ENCODE results near the gene HCN3.

DNA sequence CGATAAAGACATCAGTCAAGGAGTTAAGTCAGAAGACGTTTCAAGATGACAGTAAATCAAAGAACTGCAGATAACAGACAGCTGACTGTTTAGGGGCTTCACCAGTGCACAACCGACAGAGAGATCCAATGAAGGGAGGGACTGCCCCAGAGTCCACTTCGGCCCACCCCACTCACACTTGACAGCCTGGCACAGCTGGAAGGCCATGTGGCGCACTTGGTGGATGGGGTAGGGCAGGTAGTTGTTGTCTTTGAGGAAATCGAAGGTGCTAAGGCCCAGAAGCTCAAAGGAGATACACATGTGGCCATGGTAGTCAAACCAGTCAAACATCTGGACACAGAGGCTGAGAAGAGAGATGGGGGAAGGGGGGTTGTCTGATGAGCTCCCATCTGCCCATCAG is 10.7 kb upstream of the HCN3 start:
- TF ChIP-seq, protein P1, sequence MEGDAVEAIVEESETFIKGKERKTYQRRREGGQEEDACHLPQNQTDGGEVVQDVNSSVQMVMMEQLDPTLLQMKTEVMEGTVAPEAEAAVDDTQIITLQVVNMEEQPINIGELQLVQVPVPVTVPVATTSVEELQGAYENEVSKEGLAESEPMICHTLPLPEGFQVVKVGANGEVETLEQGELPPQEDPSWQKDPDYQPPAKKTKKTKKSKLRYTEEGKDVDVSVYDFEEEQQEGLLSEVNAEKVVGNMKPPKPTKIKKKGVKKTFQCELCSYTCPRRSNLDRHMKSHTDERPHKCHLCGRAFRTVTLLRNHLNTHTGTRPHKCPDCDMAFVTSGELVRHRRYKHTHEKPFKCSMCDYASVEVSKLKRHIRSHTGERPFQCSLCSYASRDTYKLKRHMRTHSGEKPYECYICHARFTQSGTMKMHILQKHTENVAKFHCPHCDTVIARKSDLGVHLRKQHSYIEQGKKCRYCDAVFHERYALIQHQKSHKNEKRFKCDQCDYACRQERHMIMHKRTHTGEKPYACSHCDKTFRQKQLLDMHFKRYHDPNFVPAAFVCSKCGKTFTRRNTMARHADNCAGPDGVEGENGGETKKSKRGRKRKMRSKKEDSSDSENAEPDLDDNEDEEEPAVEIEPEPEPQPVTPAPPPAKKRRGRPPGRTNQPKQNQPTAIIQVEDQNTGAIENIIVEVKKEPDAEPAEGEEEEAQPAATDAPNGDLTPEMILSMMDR (conservative IDR thresholded peaks at IDR 0.05; ENCODE audit: low read length), result no peak
- TF ChIP-seq EZH2phosphoT487 (IDR thresholded peaks at IDR 0.05; ENCODE audit: borderline replicate concordance), result no peak

All from Loucy (cell line).